ENCODE measurements around the gene MYO15A.

DNA sequence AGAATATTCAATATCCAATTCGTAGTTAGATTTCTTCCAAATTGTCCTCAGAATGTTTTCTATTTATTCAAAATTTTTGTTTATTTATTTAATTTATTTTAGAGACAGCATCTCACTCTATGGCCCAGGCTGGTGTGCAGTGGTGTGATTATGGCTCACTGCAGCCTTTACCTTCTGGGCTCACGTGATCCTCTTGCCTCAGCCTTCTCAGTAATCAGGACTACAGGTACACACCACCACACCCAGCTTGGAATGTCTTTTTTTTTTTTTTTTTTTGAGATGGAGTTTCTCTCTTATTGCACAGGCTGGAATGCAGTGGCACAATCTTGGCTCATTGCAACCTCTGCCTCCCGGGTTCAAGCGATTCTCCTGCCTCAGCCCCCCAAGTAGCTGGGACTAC is 24.3 kb upstream of the MYO15A start:
- TF ChIP-seq, protein P1, sequence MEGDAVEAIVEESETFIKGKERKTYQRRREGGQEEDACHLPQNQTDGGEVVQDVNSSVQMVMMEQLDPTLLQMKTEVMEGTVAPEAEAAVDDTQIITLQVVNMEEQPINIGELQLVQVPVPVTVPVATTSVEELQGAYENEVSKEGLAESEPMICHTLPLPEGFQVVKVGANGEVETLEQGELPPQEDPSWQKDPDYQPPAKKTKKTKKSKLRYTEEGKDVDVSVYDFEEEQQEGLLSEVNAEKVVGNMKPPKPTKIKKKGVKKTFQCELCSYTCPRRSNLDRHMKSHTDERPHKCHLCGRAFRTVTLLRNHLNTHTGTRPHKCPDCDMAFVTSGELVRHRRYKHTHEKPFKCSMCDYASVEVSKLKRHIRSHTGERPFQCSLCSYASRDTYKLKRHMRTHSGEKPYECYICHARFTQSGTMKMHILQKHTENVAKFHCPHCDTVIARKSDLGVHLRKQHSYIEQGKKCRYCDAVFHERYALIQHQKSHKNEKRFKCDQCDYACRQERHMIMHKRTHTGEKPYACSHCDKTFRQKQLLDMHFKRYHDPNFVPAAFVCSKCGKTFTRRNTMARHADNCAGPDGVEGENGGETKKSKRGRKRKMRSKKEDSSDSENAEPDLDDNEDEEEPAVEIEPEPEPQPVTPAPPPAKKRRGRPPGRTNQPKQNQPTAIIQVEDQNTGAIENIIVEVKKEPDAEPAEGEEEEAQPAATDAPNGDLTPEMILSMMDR (IDR thresholded peaks at IDR 0.05): no peak
- no peak for TF ChIP-seq POLR2A (IDR thresholded peaks at IDR 0.05)

All from stomach (tissue), 4 donors.